Measurements from ENCODE around the gene HP1BP3.

HP1BP3 gene

DNA sequence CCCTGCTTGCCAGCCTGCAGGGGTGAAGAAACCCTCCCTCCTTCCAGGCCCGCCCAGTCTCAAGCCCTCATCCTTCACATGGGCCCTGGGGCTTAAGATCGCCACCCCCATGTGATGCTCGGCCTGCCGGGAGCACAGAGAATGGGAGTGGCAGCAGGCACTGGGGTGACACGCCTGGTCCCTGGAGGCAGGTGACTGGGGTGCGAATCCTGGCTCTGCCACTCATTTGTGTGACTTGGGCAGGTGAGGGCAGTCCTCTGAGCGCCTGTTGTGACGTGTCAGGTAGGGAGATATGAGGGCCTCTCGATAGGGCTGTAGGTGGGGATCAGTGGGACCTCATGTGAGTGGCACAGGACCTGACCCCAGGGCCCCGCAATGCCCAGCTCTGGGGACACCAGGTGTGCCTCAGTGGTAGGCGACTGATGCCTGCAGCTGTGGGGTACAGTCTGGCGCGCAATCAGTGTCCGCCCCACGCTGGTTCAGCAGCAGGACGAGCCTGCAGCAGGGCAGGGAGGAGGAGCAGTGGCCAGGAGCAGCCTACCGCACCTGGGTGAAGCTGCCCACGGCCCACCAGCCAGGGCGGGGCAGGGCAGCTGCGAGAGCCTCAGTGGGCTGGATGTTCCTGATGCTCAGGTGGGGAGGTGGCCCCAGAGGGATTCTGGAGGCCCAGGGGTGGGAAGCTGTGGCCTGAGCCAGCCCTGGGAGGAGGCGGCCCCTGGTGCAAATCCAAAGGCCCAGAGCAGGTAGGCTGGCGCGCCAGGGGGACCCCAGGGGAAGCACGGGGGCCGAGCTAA, 60.8 kb downstream of the HP1BP3 start:
- TF ChIP-seq, protein P1, sequence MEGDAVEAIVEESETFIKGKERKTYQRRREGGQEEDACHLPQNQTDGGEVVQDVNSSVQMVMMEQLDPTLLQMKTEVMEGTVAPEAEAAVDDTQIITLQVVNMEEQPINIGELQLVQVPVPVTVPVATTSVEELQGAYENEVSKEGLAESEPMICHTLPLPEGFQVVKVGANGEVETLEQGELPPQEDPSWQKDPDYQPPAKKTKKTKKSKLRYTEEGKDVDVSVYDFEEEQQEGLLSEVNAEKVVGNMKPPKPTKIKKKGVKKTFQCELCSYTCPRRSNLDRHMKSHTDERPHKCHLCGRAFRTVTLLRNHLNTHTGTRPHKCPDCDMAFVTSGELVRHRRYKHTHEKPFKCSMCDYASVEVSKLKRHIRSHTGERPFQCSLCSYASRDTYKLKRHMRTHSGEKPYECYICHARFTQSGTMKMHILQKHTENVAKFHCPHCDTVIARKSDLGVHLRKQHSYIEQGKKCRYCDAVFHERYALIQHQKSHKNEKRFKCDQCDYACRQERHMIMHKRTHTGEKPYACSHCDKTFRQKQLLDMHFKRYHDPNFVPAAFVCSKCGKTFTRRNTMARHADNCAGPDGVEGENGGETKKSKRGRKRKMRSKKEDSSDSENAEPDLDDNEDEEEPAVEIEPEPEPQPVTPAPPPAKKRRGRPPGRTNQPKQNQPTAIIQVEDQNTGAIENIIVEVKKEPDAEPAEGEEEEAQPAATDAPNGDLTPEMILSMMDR (conservative IDR thresholded peaks at IDR 0.05): no peak
- TF ChIP-seq ZFX (IDR thresholded peaks at IDR 0.05): no peak
- H3K27ac ChIP-seq: no peak overlapping the region

DNA sequence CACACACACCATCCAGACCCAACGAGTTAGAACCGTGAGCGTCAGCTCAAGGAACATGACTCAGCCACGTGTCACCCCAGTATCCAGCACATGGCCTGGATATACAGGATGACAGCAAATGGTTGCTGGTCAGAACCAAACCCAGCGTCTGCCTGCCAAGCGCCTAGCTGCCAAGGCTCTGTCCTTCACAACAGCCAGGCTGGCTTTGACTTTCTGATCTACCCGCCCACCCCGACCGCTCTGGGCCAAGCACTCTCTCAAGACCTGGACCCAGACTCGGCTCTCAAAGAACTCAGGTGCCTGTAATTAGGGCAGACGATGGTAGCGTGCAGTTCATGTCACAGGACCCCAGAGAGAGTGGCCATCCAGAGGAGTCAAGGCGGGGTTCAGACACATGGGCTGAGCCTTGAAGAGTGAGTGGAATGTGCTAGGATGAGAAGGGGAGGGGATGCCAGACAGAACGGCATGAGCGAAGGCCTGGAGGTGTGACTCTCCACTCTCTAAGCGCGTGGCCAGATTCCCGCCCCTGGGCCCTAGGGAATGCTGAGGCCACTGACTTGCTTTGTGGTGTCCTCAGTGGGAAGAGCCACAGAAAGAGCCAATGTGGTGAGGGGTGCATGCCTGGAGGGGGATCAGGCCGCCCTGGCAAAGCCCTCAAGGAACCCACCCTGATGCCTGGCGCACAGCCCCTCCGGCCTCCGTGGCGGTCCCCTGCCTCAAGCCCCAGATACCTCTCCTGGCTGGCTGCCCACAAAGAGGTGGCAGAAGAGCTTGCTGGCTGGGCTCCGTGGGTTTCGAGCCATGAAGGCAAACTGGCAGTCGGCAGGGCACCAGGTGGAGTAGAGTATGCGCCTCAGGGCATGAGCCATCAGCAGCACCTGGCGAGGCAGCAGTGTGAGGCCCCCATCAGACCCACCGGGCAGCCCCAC, 61.7 kb downstream of the HP1BP3 start:
- H3K27ac ChIP-seq: no peak overlapping the region
- no peak for TF ChIP-seq ZFX (IDR thresholded peaks at IDR 0.05)
- TF ChIP-seq, protein P1 (conservative IDR thresholded peaks at IDR 0.05): no peak

GRCh38 chr1:20724364-20725188, 62.5 kb downstream of the HP1BP3 start:
- TF ChIP-seq, protein P1 (conservative IDR thresholded peaks at IDR 0.05): no peak
- no peak for TF ChIP-seq ZFX (IDR thresholded peaks at IDR 0.05)
- no peak overlapping the region for H3K27ac ChIP-seq

DNA sequence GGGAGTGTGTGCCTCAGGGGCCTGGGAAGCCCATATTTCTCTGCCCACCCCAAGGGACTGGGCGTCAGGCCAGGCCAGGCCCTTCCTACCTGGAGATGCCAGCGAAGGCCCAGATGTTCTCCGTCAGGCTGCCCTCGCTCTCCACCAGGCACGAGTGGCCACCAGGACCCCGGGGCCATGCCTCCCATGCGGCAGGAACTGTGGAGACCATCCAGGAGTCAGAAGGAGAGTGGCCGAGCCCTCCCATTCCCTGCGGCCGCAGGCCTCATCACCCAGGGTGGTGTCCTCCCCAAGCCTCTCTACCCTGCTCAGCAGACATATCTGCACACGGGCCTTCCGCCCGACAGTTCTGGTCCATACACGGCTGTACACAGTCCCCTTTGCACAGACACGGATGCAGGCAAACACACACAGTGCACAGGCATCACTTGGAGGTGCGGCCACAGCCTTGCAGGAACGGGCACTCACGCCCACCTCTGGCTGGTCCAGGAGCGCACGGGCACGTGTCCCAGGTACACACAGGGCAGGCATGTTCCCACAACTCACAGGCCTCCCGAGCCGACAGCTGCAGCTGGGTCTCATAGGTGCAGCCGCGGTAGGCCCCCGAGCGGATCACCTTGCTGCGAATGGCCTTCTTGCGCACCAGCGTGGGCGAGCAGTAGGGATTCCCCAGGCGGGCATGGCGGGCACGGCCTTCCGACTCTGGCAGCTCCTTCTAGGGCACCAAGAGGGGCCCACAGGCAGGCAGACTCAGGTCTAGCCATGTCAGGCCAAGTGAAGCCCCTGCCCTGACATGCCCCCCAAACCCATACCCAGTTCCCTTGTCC, 63.4 kb downstream of the HP1BP3 start:
- no peak overlapping the region for H3K27ac ChIP-seq
- TF ChIP-seq ZFX (IDR thresholded peaks at IDR 0.05): no peak
- TF ChIP-seq, protein P1 (conservative IDR thresholded peaks at IDR 0.05): no peak

GRCh38 chr1:20723159-20723536, 64.0 kb downstream of the HP1BP3 start:
- no peak overlapping the region for H3K27ac ChIP-seq
- no peak for TF ChIP-seq ZFX (IDR thresholded peaks at IDR 0.05)
- TF ChIP-seq, protein P1 (conservative IDR thresholded peaks at IDR 0.05): no peak
